Measurements from ENCODE around the gene FIBP.
A peak's percentile ranks its signal among the peaks of the same experiment; 100 is the strongest.

Gene FIBP

DNA sequence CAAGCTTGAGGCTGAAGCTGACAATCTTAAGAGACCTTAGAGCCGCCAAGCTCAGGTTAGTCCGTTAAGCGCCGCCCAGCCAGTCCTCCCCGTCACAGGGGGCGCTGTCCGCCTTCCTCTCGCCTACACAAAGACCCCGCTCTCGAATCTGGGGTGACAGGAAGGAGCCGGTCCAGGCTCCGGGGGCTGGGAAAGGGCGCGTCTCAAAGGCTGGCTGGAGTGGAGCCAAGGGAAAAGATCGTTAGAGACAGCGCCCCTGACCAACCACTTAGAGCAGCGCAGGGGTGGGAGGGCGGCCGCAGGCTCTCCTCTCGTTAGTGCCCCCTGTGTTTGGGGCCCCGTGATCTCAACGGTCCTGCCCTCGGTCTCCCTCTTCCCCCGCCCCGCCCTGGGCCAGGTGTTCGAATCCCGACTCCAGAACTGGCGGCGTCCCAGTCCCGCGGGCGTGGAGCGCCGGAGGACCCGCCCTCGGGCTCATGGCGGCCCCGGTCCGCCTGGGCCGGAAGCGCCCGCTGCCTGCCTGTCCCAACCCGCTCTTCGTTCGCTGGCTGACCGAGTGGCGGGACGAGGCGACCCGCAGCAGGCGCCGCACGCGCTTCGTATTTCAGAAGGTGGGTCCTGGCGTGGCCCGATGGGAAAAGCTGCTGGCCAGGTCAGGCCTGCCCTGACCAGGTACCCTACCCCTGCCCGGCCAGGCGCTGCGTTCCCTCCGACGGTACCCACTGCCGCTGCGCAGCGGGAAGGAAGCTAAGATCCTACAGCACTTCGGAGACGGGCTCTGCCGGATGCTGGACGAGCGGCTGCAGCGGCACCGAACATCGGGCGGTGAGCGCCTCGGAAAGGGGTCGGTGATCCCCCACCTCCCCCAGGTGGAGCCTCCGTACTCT lies 27.8 kb downstream of the FIBP start, which contains the start of gene MUS81:
Gene MUS81, plus strand, starts transcription at position 156 of the 887 bp plus-strand sequence. Its CDS starts 321 bp downstream, at position 477.
- peaks cover 0 to 42% (median 34%) of the 10 kb centered on the region in 4 donors for H3K4me1 ChIP-seq
- peak within 1 kb of the TSS; percentile 84 to 99 for H3K4me3 ChIP-seq
- H3K27ac ChIP-seq, result peak within 1 kb of the TSS; percentile 97 to 98
- peaks cover 40 to 46% (median 41%) of the 10 kb centered on the region in 3 donors for H3K36me3 ChIP-seq
- peak; percentile 99 for DNase-seq
- no peaks in the 10 kb centered on the region for H3K9me3 ChIP-seq
- TF ChIP-seq, protein P1, sequence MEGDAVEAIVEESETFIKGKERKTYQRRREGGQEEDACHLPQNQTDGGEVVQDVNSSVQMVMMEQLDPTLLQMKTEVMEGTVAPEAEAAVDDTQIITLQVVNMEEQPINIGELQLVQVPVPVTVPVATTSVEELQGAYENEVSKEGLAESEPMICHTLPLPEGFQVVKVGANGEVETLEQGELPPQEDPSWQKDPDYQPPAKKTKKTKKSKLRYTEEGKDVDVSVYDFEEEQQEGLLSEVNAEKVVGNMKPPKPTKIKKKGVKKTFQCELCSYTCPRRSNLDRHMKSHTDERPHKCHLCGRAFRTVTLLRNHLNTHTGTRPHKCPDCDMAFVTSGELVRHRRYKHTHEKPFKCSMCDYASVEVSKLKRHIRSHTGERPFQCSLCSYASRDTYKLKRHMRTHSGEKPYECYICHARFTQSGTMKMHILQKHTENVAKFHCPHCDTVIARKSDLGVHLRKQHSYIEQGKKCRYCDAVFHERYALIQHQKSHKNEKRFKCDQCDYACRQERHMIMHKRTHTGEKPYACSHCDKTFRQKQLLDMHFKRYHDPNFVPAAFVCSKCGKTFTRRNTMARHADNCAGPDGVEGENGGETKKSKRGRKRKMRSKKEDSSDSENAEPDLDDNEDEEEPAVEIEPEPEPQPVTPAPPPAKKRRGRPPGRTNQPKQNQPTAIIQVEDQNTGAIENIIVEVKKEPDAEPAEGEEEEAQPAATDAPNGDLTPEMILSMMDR (IDR thresholded peaks at IDR 0.05), result peak; percentile 83 to 85
- intact Hi-C loops (cut with DNase I; ENCODE audit: low total_unique reads), result no loop called here
- no peaks in the 10 kb centered on the region for H3K27me3 ChIP-seq

DNA sequence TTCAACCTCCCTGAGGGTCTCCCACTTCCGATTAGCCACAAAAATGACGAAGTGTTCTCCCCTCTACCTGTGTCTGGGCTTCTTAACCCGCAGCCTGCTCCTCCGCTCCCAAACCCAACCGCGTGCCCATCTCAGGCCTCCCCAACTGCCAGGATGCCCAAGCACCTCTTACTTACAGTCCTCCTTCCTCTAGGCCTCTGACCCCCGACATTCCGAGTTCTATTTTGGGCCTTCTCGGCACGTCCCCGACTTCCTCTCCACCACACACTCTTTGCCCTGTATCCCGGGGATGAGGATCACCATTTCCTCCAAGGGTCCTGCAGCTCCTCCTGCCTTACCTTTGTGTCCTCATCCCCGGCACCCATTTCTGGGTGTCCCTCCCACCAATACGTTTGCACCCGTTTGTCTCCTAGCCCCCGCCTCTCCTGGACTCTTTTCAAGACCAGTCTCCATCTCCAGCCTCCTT lies 28.4 kb downstream of the FIBP start:
- Histone ChIP-seq H3K36me3 (peaks cover 40 to 46% (median 41%) of the 10 kb centered on the region in 3 donors), H3K9me3 (no peaks in the 10 kb centered on the region), H3K27ac (peak overlapping the region; percentile 97 to 98), H3K4me1 (peaks cover 0 to 49% (median 38%) of the 10 kb centered on the region in 4 donors), H3K27me3 (no peaks in the 10 kb centered on the region), H3K4me3 (peak overlapping the region; percentile 84 to 99)
- peak in 1 of 2 donors; percentile 43 for DNase-seq
- TF ChIP-seq, protein P1 (IDR thresholded peaks at IDR 0.05), result no peak
- intact Hi-C loops (cut with DNase I; ENCODE audit: low total_unique reads), result loop anchor here (2.0 kb wide), 1 partner anchor 59 kb away; the partner anchor contains the start of genes C11orf68 and DRAP1

DNA sequence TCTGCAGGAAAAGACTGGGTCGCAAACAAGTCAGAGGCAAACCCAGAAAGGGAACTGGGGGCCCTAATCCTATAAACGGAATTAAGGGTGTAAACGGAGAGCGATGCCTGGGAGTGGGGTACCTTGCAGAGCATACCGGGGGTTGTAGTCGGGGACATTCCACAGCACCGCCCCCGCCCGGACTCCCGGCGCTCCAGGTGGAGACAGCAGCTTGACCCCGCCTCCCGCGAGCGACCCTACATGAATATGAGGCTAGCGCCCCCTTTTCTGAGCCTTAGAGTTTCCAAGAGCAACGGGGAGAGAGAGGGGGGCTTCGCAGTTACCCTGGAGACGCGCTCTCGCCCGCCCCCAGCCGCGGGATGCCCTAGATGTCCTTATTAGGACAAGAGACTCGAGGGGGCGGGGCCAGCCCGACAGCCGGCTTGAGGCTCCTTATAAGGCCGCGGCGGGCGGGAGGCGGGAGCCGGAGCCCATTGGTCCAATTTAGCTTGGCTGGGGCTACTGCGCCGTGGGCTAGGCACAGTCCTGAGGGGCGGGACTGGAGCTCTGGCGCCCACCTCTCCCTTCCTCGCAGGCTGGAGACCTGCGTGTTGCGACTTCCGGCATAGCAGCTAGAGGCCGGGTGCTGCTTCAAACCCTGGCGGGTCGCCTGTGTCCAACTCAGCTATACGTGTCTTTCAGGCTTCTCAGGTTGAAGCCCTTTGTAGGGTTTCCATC lies 29.0 kb downstream of the FIBP start:
- Histone ChIP-seq H3K9me3 (no peaks in the 10 kb centered on the region), H3K4me1 (peaks cover 0 to 50% (median 39%) of the 10 kb centered on the region in 4 donors), H3K27ac (peak overlapping the region; percentile 97 to 98), H3K27me3 (no peaks in the 10 kb centered on the region), H3K36me3 (peaks cover 40 to 46% (median 41%) of the 10 kb centered on the region in 3 donors), H3K4me3 (peak overlapping the region; percentile 84 to 99)
- intact Hi-C loops (cut with DNase I; ENCODE audit: low total_unique reads), result loop anchor here (2.0 kb wide), 1 partner anchor 60 kb away; the partner anchor contains the start of genes C11orf68 and DRAP1
- peak; percentile 100 for DNase-seq
- TF ChIP-seq, protein P1 (IDR thresholded peaks at IDR 0.05), result peak in 1 of 2 experiments; percentile 14

DNA sequence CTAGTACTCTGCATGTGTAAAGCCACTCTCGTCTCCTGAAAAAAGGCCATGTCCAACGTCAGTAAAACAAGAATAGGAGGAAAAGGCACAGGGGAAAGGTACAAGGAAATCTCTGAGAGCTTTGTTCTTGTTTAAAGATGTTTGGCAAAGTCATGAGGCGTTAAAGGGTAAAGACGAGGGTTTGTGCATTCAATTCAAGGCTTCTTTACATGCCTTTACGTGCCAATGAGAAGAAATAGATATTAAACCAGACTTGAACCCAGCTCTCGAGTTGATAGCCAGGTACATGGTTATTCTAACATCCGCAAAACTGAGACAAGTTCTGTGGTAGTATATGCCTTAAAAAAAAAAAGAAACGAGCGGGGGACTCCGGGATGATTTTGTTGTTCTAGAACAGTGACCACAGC lies 29.6 kb downstream of the FIBP start:
- H3K4me3 ChIP-seq, result peak overlapping the region; percentile 84 to 99
- no peaks in the 10 kb centered on the region for H3K27me3 ChIP-seq
- H3K9me3 ChIP-seq, result no peaks in the 10 kb centered on the region
- intact Hi-C loops (cut with DNase I; ENCODE audit: low total_unique reads), result loop anchor here (2.0 kb wide), 1 partner anchor 60 kb away; the partner anchor contains the start of genes C11orf68 and DRAP1
- TF ChIP-seq, protein P1 (IDR thresholded peaks at IDR 0.05), result no peak
- peaks cover 40 to 46% (median 41%) of the 10 kb centered on the region in 3 donors for H3K36me3 ChIP-seq
- DNase-seq, result no peak
- H3K27ac ChIP-seq, result peak overlapping the region; percentile 97 to 98
- H3K4me1 ChIP-seq, result peaks cover 0 to 50% (median 41%) of the 10 kb centered on the region in 4 donors
